Gastrocnemius medialis (tissue), 4 donors: Measurements from ENCODE around the gene OR3A1. TPM values are rescaled to one million over a fixed set of nuclear protein-coding genes. Genes with fewer than 3 reads are reported as not detected.
"Not testable (repeated sequence)": the region's sequence is repeated elsewhere in the genome, so short reads cannot be mapped to it uniquely, and the experiment has no call there.

Source experiments
- ATAC-seq, 2 donors: fragments of 150-250 bp; one replicate each; pipeline ENCODE4 v1.9.1; 2016
- DNase-seq, 2 donors: peaks; one replicate each; pipeline ENCODE4 v3.0.0-alpha.2; 2019
- H3K27ac ChIP-seq, 4 donors: fragments of 200-600 bp; sonication (generic); 1 replicate in 1 of 4; 2 replicates in 3 of 4; pipeline ENCODE4 v1.5.1; 2016 to 2018; ENCODE audit warnings: mild to moderate bottlenecking in 2 of 4, moderate library complexity in 1 of 4
- H3K27me3 ChIP-seq, 3 donors: fragments of 200-600 bp; sonication (generic) in 2 of 3; 1 replicate in 1 of 3; 2 replicates in 2 of 3; pipeline versions ENCODE4 v1.5.1 to v1.6.0; 2016 to 2019; ENCODE audit warnings: mild to moderate bottlenecking in 1 of 3, moderate library complexity in 1 of 3
- H3K36me3 ChIP-seq, 2 donors: fragments of 200-600 bp; sonication (generic) in 1 of 2; one replicate each; pipeline ENCODE4 v1.5.1; 2017 to 2018
- H3K4me1 ChIP-seq, 2 donors: fragments of 200-600 bp; sonication (generic) in 1 of 2; one replicate each; pipeline ENCODE4 v1.5.1; 2016 to 2017; ENCODE audit warnings: mild to moderate bottlenecking in 2 of 2
- H3K4me3 ChIP-seq, 4 donors: fragments of 200-600 bp; sonication (generic) in 3 of 4; 1 replicate in 1 of 4; 2 replicates in 3 of 4; pipeline ENCODE4 v1.5.1; 2016 to 2019; ENCODE audit warnings: mild to moderate bottlenecking in 2 of 4
- H3K9me3 ChIP-seq, 3 donors: fragments of 200-600 bp; sonication (generic) in 2 of 3; 1 replicate in 1 of 3; 2 replicates in 2 of 3; pipeline ENCODE4 v1.5.1; 2016 to 2019
- CTCF ChIP-seq, 5 experiments: fragments of 450-650 bp in 3 of 5; fragments of 200-600 bp in 2 of 5; sonication (generic) in 2 of 5; IDR thresholded peaks in 4 of 5; conservative IDR thresholded peaks in 1 of 5; 1 replicate in 4 of 5; 2 replicates in 1 of 5; pipeline ENCODE4 v1.5.1; 2016 to 2019; ENCODE audit warnings: antibody characterized with exemption in 5 of 5, mild to moderate bottlenecking in 3 of 5, moderate library complexity in 3 of 5
- POLR2A ChIP-seq, 2 donors: fragments of 450-650 bp; IDR thresholded peaks; one replicate each; pipeline ENCODE4 v1.6.1; 2017; ENCODE audit warnings: antibody characterized with exemption in 2 of 2, mild to moderate bottlenecking in 2 of 2, moderate library complexity in 2 of 2
- in situ Hi-C, 4 donors: fragments of 200-750 bp; cut with MboI; loops; one replicate each; pipeline versions ENCODE4 v1.15.0 to v1.8.0; 2017; ENCODE audit warnings: low sequenced_read_pairs in 4 of 4
- intact Hi-C: fragments of 100-400 bp; cut with DNase I; formaldehyde crosslinking; loops from one replicate; pipeline ENCODE4 v1.15.1; 2023; ENCODE audit warnings: low total_unique reads
- total RNA-seq, 4 donors: library from RNA; depleted of rRNA; stranded (reverse); fragments of >200 nt; gene quantifications; one replicate each; pipeline versions ENCODE4 v1.1.0 to v1.2.3, GENCODE V29; 2016

OR3A1 gene
- total RNA-seq, 4 donors from 2014 or later: not detected

DNA sequence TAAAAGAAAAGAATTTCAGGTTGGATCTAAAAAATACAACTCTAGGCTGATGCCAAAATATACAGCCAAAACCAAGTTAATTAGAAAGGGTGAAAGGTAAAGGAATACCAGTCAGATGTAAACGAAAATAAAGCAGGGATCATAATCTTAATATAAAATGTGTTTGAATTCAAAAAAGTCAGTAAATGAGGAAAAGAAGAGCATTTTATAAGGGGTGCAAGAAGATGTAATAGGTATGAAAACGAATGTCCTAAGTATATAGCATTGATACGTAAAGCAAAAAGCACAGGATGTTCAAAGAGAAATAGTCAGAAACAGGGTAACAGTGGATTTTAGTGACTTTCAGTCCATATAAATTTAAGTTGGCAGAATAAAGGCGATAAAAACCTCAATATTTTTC, 2.5 kb downstream of the OR3A1 start:
- no peak for ATAC-seq

GRCh38 chr17:3293548-3293947, 4.6 kb downstream of the OR3A1 start:
- H3K27me3 ChIP-seq, intact Hi-C loops, in situ Hi-C loops, H3K4me1 ChIP-seq, ATAC-seq, H3K9me3 ChIP-seq, DNase-seq, H3K27ac ChIP-seq, H3K36me3 ChIP-seq, H3K4me3 ChIP-seq: not testable (repeated sequence)

More for the DNA sequence above, 2.5 kb downstream of the OR3A1 start:
- Histone ChIP-seq H3K36me3 (no peaks in the 10 kb centered on the region), H3K9me3 (no peaks in the 10 kb centered on the region), H3K4me1 (no peaks in the 10 kb centered on the region), H3K27me3 (peaks cover 0 to 6% (median 0%) of the 10 kb centered on the region in 3 donors), H3K4me3 (no peak overlapping the region), H3K27ac (no peak overlapping the region)
- in situ Hi-C loops (no loop called here), intact Hi-C loops (no loop called here)
- no peak for DNase-seq
- TF ChIP-seq POLR2A (IDR thresholded peaks at IDR 0.05): no peak
- no peak for TF ChIP-seq CTCF (IDR thresholded peaks at IDR 0.05 in 4 of 5, conservative IDR thresholded peaks at IDR 0.05 in 1 of 5)

- in situ Hi-C loops: no loop called here
- no peak for ATAC-seq
These were observed 15.3 kb downstream of the OR3A1 start for GRCh38 chr17:3282901-3283300.

GRCh38 chr17:3276126-3276525, 22.0 kb downstream of the OR3A1 start:
- no peak for ATAC-seq

More at GRCh38 chr17:3282901-3283300, 15.3 kb downstream of the OR3A1 start:
- intact Hi-C loops: no loop called here
- H3K27me3 ChIP-seq: no peaks in the 10 kb centered on the region
- no peak overlapping the region for H3K4me3 ChIP-seq
- no peak overlapping the region for H3K27ac ChIP-seq
- H3K36me3 ChIP-seq: no peaks in the 10 kb centered on the region
- no peak for TF ChIP-seq CTCF (IDR thresholded peaks at IDR 0.05 in 4 of 5, conservative IDR thresholded peaks at IDR 0.05 in 1 of 5)
- TF ChIP-seq POLR2A (IDR thresholded peaks at IDR 0.05): no peak
- DNase-seq: no peak
- H3K4me1 ChIP-seq: no peaks in the 10 kb centered on the region
- no peaks in the 10 kb centered on the region for H3K9me3 ChIP-seq

More at GRCh38 chr17:3276126-3276525, 22.0 kb downstream of the OR3A1 start:
- in situ Hi-C loops (no loop called here), intact Hi-C loops (no loop called here)
- DNase-seq: no peak
- no peaks in the 10 kb centered on the region for H3K9me3 ChIP-seq
- H3K4me1 ChIP-seq: no peaks in the 10 kb centered on the region
- no peak for TF ChIP-seq POLR2A (IDR thresholded peaks at IDR 0.05)
- no peak for TF ChIP-seq CTCF (IDR thresholded peaks at IDR 0.05 in 4 of 5, conservative IDR thresholded peaks at IDR 0.05 in 1 of 5)
- H3K27me3 ChIP-seq: no peaks in the 10 kb centered on the region
- H3K27ac ChIP-seq: no peak overlapping the region
- H3K36me3 ChIP-seq: no peaks in the 10 kb centered on the region
- no peak overlapping the region for H3K4me3 ChIP-seq
